Type B pancreatic cell (in vitro differentiated cells): ENCODE measurements around the gene BMP7. TPM values are rescaled to one million over a fixed set of nuclear protein-coding genes. Genes with fewer than 3 reads are reported as not detected.

Experiments used
- DNase-seq: peaks from one replicate; pipeline ENCODE4 v3.0.0; 2021; ENCODE audit warnings: mixed read lengths; ENCODE audit not compliant: unreplicated experiment; ENCODE audit errors: extremely low spot score
- H3K27ac Mint-ChIP-seq: 2 replicates; pipeline ENCODE4 v1.8.0; 2021; ENCODE audit warnings: mild to moderate bottlenecking, mixed read lengths
- H3K27me3 Mint-ChIP-seq: 2 replicates; pipeline ENCODE4 v1.8.0; 2021; ENCODE audit warnings: mixed read lengths
- H3K36me3 Mint-ChIP-seq: 2 replicates; pipeline ENCODE4 v1.8.0; 2021; ENCODE audit warnings: mixed read lengths
- H3K4me1 Mint-ChIP-seq: one replicate; pipeline ENCODE4 v1.8.0; 2021; ENCODE audit warnings: mixed read lengths; ENCODE audit not compliant: unreplicated experiment
- H3K4me3 Mint-ChIP-seq: 2 replicates; pipeline ENCODE4 v1.8.0; 2021; ENCODE audit warnings: mild to moderate bottlenecking, mixed read lengths
- H3K9me3 Mint-ChIP-seq: 2 replicates; pipeline ENCODE4 v1.8.0; 2021; ENCODE audit warnings: mixed read lengths
- CTCF ChIP-seq: fragments of 200-600 bp; sonication (generic); conservative IDR thresholded peaks from 2 replicates; pipeline ENCODE4 v1.5.0; 2021; ENCODE audit warnings: antibody characterized with exemption, mild to moderate bottlenecking
- total RNA-seq: library from RNA; stranded (reverse); gene quantifications from 2 replicates; pipeline ENCODE4 v1.2.1, GENCODE V29; 2021; ENCODE audit warnings: low replicate concordance

Gene BMP7
- total RNA-seq, 1 donor from 2014 or later = 115 TPM

GRCh38 chr20:57250607-57251343 lies 15.7 kb downstream of the BMP7 start:
- Mint-ChIP-seq H3K4me3 (peak overlapping the region; percentile 9), H3K4me1 (peaks cover 54% of the 10 kb centered on the region), H3K36me3 (peaks cover 29% of the 10 kb centered on the region), H3K9me3 (peaks cover 13% of the 10 kb centered on the region), H3K27ac (peak overlapping the region; percentile 71), H3K27me3 (no peaks in the 10 kb centered on the region)
- TF ChIP-seq CTCF = no peak
- DNase-seq = no peak

- no peak for DNase-seq
- Mint-ChIP-seq H3K27ac (no peak overlapping the region), H3K27me3 (no peaks in the 10 kb centered on the region), H3K9me3 (peaks cover 13% of the 10 kb centered on the region), H3K4me3 (no peak overlapping the region), H3K36me3 (peaks cover 22% of the 10 kb centered on the region), H3K4me1 (peaks cover 51% of the 10 kb centered on the region)
- TF ChIP-seq CTCF = no peak
Measured at GRCh38 chr20:57249772-57250171, 16.7 kb downstream of the BMP7 start.

- no peak for TF ChIP-seq CTCF
- Mint-ChIP-seq H3K9me3 (peaks cover 13% of the 10 kb centered on the region), H3K36me3 (peaks cover 19% of the 10 kb centered on the region), H3K4me3 (no peak overlapping the region), H3K4me1 (peaks cover 53% of the 10 kb centered on the region), H3K27me3 (no peaks in the 10 kb centered on the region), H3K27ac (no peak overlapping the region)
- no peak for DNase-seq
Measured at GRCh38 chr20:57249073-57249472, 17.4 kb downstream of the BMP7 start.

- DNase-seq = no peak
- peaks cover 22% of the 10 kb centered on the region for H3K36me3 Mint-ChIP-seq
- peaks cover 13% of the 10 kb centered on the region for H3K9me3 Mint-ChIP-seq
- no peaks in the 10 kb centered on the region for H3K27me3 Mint-ChIP-seq
- peak overlapping the region; percentile 83 for H3K27ac Mint-ChIP-seq
- no peak for TF ChIP-seq CTCF
- peaks cover 54% of the 10 kb centered on the region for H3K4me1 Mint-ChIP-seq
- H3K4me3 Mint-ChIP-seq = peak overlapping the region; percentile 69
Measured at GRCh38 chr20:57248132-57248797, 18.2 kb downstream of the BMP7 start.

GRCh38 chr20:57247292-57247965 lies 19.0 kb downstream of the BMP7 start:
- no peak for TF ChIP-seq CTCF
- Mint-ChIP-seq H3K4me3 (peak overlapping the region; percentile 69), H3K9me3 (peaks cover 13% of the 10 kb centered on the region), H3K27me3 (no peaks in the 10 kb centered on the region), H3K4me1 (peaks cover 45% of the 10 kb centered on the region), H3K36me3 (peaks cover 18% of the 10 kb centered on the region), H3K27ac (peak overlapping the region; percentile 83)
- no peak for DNase-seq
